ENCODE data around the gene NT5C.

- TF ChIP-seq, protein P1, sequence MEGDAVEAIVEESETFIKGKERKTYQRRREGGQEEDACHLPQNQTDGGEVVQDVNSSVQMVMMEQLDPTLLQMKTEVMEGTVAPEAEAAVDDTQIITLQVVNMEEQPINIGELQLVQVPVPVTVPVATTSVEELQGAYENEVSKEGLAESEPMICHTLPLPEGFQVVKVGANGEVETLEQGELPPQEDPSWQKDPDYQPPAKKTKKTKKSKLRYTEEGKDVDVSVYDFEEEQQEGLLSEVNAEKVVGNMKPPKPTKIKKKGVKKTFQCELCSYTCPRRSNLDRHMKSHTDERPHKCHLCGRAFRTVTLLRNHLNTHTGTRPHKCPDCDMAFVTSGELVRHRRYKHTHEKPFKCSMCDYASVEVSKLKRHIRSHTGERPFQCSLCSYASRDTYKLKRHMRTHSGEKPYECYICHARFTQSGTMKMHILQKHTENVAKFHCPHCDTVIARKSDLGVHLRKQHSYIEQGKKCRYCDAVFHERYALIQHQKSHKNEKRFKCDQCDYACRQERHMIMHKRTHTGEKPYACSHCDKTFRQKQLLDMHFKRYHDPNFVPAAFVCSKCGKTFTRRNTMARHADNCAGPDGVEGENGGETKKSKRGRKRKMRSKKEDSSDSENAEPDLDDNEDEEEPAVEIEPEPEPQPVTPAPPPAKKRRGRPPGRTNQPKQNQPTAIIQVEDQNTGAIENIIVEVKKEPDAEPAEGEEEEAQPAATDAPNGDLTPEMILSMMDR (IDR thresholded peaks at IDR 0.05), result no peak
- no peak for TF ChIP-seq POLR2A (IDR thresholded peaks at IDR 0.05)
Observed at GRCh38 chr17:75102385-75102821, 29.1 kb downstream of the NT5C start.

All from adrenal gland (tissue), 5 donors.